CD8-positive, alpha-beta memory T cell (primary cell): Measurements from ENCODE around the gene KANSL2. TPM values are rescaled to one million over a fixed set of nuclear protein-coding genes. Genes with fewer than 3 reads are reported as not detected.
"Not testable (repeated sequence)": the region's sequence is repeated elsewhere in the genome, so short reads cannot be mapped to it uniquely, and the experiment has no call there.

Experiments
- CTCF ChIA-PET: fragments of 350-600 bp; sonication (Branson Sonifier 250); formaldehyde crosslinking; loops from one replicate; lab custom pipeline; 2021; ENCODE audit warnings: antibody characterized with exemption; lab: Charles Lee
- POLR2A ChIA-PET: fragments of 350-600 bp; sonication (Branson Sonifier 250); formaldehyde crosslinking; loops from one replicate; lab custom pipeline; 2021; ENCODE audit warnings: antibody characterized with exemption; lab: Charles Lee
- DNase-seq, 5 donors: peaks; one replicate each; pipeline versions ENCODE4 v3.0.0 to v3.0.0-alpha.2; 2020 to 2022; ENCODE audit warnings: mixed read lengths in 1 of 5
- H3K27ac ChIP-seq: one replicate; pipeline ENCODE4 v1.7.0; 2013; ENCODE audit warnings: low read depth, mild to moderate bottlenecking, low read length, moderate library complexity
- H3K27me3 ChIP-seq: 2 replicates; pipeline ENCODE4 v1.7.0; 2013; ENCODE audit warnings: low read length, mild to moderate bottlenecking; ENCODE audit not compliant: insufficient read depth, poor library complexity, severe bottlenecking
- H3K36me3 ChIP-seq: 2 replicates; pipeline ENCODE4 v1.7.0; 2013; ENCODE audit warnings: mild to moderate bottlenecking, low read length, moderate library complexity; ENCODE audit not compliant: insufficient read depth
- H3K4me1 ChIP-seq: 2 replicates; pipeline ENCODE4 v1.7.0; 2013; ENCODE audit warnings: mild to moderate bottlenecking, low read length, moderate library complexity; ENCODE audit not compliant: insufficient read depth
- H3K4me3 ChIP-seq: 2 replicates; pipeline ENCODE4 v1.7.0; 2013; ENCODE audit warnings: mild to moderate bottlenecking, low read length
- H3K9me3 ChIP-seq: 2 replicates; pipeline ENCODE4 v1.7.0; 2013; ENCODE audit warnings: mild to moderate bottlenecking, low read length
- H3K27ac Mint-ChIP-seq, 8 donors: one replicate each; pipeline ENCODE4 v1.8.0; 2020 to 2021; ENCODE audit warnings: mixed read lengths in 8 of 8, mild to moderate bottlenecking in 6 of 8, inconsistent platforms in 3 of 8, moderate library complexity in 3 of 8
- H3K27me3 Mint-ChIP-seq, 2 donors: one replicate each; pipeline ENCODE4 v1.8.0; 2020 to 2021; ENCODE audit warnings: mixed read lengths in 2 of 2, mild to moderate bottlenecking in 1 of 2, moderate library complexity in 1 of 2
- H3K36me3 Mint-ChIP-seq, 3 donors: one replicate each; pipeline ENCODE4 v1.8.0; 2020 to 2021; ENCODE audit warnings: mixed read lengths in 3 of 3, inconsistent platforms in 1 of 3, mild to moderate bottlenecking in 1 of 3
- H3K4me1 Mint-ChIP-seq, 3 donors: one replicate each; pipeline ENCODE4 v1.8.0; 2020 to 2021; ENCODE audit warnings: mixed read lengths in 3 of 3, inconsistent platforms in 1 of 3, mild to moderate bottlenecking in 1 of 3
- H3K4me3 Mint-ChIP-seq, 7 donors: one replicate each; pipeline ENCODE4 v1.8.0; 2020 to 2021; ENCODE audit warnings: mixed read lengths in 7 of 7, mild to moderate bottlenecking in 6 of 7, moderate library complexity in 4 of 7, inconsistent platforms in 2 of 7
- H3K9me3 Mint-ChIP-seq, 5 donors: one replicate each; pipeline ENCODE4 v1.8.0; 2020 to 2022; ENCODE audit warnings: mixed read lengths in 5 of 5, mild to moderate bottlenecking in 3 of 5, moderate library complexity in 2 of 5, inconsistent platforms in 1 of 5
- polyA plus RNA-seq: library from polyadenylated mRNA; unstranded; fragments of 300-500 nt; fragmentation: Illumina TruSeq; gene quantifications from one replicate; pipeline ENCODE4 v1.2.3, GENCODE V29; 2021
- total RNA-seq, 2 experiments: library from RNA; stranded (reverse); gene quantifications; one replicate each; pipeline ENCODE4 v1.2.3, GENCODE V29; 2021

Gene KANSL2
- 10 to 100 TPM; 58.7 to 60.3 TPM for total RNA-seq
- 34.3 TPM for polyA plus RNA-seq

DNA sequence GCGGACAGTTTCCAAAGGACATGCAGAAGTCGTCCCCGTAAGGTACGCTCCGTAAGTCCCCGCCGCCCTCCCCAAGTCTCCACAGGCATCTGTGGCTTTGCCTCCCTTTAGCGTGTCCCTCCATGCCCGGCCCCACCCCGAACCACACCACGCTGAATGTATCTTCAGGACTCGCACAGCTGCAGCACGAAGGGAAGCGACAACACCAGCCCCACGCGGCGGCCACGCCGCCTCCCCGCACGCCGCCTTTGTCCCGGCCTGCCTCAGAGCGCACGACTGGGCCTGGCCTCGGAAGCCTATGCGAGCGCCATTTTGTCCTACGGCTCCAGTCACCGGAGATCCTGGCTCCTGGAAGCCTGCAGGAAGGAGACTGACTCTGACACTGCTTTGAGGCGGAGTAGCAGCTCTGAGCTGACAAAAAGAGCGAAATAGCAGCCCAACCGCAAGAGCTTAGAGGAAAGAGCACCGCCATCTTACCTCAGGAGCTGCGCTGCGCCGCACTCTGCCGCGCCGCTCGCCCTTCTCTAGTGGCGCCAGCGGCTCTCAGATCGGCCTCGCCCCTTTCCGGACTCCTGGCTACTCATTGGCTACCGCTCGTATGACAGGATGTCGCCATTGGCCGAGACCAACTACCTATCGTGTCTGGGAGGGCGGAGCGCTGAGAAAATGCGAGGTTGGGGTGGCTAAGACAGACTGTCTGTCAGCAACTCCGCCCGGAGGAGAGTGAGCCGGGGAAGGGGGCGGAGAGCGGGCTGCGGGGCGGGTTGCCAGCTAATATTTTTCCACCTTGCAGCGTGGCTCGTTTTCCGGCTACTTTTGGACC, at the start of gene KANSL2:
Gene KANSL2 (minus strand): TSS at position 529 of the 823 bp plus-strand sequence. CDS start 606 bp downstream, outside the sequence.
- H3K4me3 ChIP-seq = peak within 1 kb of the TSS; percentile 99
- Mint-ChIP-seq H3K4me1 (peaks cover 46 to 58% (median 57%) of the 10 kb centered on the region in 3 donors), H3K4me3 (peak within 1 kb of the TSS; percentile 97 to 99 (median 98)), H3K9me3 (no peaks in the 10 kb centered on the region), H3K36me3 (peaks cover 0 to 45% (median 13%) of the 10 kb centered on the region in 3 donors), H3K27ac (peak within 1 kb of the TSS; percentile 95 to 99 (median 98)), H3K27me3 (no peaks in the 10 kb centered on the region)
- no peaks in the 10 kb centered on the region for H3K27me3 ChIP-seq
- no peaks in the 10 kb centered on the region for H3K9me3 ChIP-seq
- CTCF ChIA-PET = interaction anchor here (1.0 to 1.3 kb wide), 4 partner anchors 9 to 133 kb away, joined by 3 to 6 read pairs (median 3); no protein-coding TSS in a partner anchor
- peaks cover 36% of the 10 kb centered on the region for H3K4me1 ChIP-seq
- H3K27ac ChIP-seq = peak within 1 kb of the TSS; percentile 96
- peak; percentile 95 to 98 (median 96) for DNase-seq
- peaks cover 13% of the 10 kb centered on the region for H3K36me3 ChIP-seq
- POLR2A ChIA-PET = interaction anchor here (0.5 to 2.0 kb wide), 6 partner anchors 18 to 1485 kb away, joined by 3 to 11 read pairs (median 4); partner anchors contain the start of genes CCNT1, PRPF40B and TUBA1A

DNA sequence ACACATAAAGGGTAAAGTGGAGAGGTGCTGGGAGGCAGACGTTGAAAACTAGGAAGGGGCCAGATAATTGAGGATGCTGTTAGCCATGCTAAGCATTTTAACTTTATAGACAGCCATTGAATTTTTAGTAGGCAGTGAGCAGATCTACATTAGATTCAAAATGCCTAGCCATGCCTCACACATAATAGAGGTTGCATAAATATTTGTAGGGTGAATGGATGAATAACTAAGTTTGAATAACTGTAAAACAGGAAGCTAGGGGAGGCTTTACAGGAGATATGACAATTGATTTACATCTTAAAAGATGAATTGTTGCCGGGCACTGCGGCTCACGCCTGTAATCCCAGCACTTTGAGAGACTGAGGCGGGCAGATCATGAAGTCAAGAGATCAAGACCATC, 46.8 kb upstream of the KANSL2 start:
- peaks cover 6 to 11% of the 10 kb centered on the region in 2 donors for H3K27me3 Mint-ChIP-seq

GRCh38 chr12:48720737-48721136, 38.7 kb upstream of the KANSL2 start:
- H3K4me1 ChIP-seq, H3K27ac ChIP-seq, H3K27me3 Mint-ChIP-seq, POLR2A ChIA-PET, H3K36me3 ChIP-seq, H3K27me3 ChIP-seq, CTCF ChIA-PET, H3K9me3 ChIP-seq, DNase-seq, H3K4me3 ChIP-seq: not testable (repeated sequence)
- Mint-ChIP-seq H3K4me3 (peak overlapping the region in 1 of 7 donors; percentile 4), H3K4me1 (peaks cover 13 to 17% (median 17%) of the 10 kb centered on the region in 3 donors), H3K9me3 (peaks cover 0 to 20% (median 13%) of the 10 kb centered on the region in 5 donors), H3K27ac (peak overlapping the region in 1 of 8 donors; percentile 8), H3K36me3 (peaks cover 0 to 17% (median 14%) of the 10 kb centered on the region in 3 donors)

More for the DNA sequence above, 46.8 kb upstream of the KANSL2 start:
- ChIA-PET CTCF (no interaction called here), POLR2A (no interaction called here)
- H3K36me3 Mint-ChIP-seq = no peaks in the 10 kb centered on the region
- H3K4me3 Mint-ChIP-seq = no peak overlapping the region
- no peaks in the 10 kb centered on the region for H3K9me3 ChIP-seq
- no peaks in the 10 kb centered on the region for H3K36me3 ChIP-seq
- DNase-seq = no peak
- H3K4me1 ChIP-seq = no peaks in the 10 kb centered on the region
- no peaks in the 10 kb centered on the region for H3K9me3 Mint-ChIP-seq
- H3K4me3 ChIP-seq = no peak overlapping the region
- no peaks in the 10 kb centered on the region for H3K4me1 Mint-ChIP-seq
- peak overlapping the region in 1 of 8 donors; percentile 15 for H3K27ac Mint-ChIP-seq
- H3K27me3 ChIP-seq = no peaks in the 10 kb centered on the region
- no peak overlapping the region for H3K27ac ChIP-seq

- POLR2A ChIA-PET, H3K27ac Mint-ChIP-seq, H3K27me3 ChIP-seq, H3K4me3 ChIP-seq, CTCF ChIA-PET, H3K36me3 ChIP-seq, H3K27ac ChIP-seq, H3K27me3 Mint-ChIP-seq, DNase-seq, H3K9me3 ChIP-seq, H3K4me1 ChIP-seq: not testable (repeated sequence)
- H3K4me3 Mint-ChIP-seq = peak overlapping the region in 1 of 7 donors; percentile 30
- peaks cover 0 to 20% (median 13%) of the 10 kb centered on the region in 5 donors for H3K9me3 Mint-ChIP-seq
- H3K36me3 Mint-ChIP-seq = peaks cover 0 to 17% (median 15%) of the 10 kb centered on the region in 3 donors
- H3K4me1 Mint-ChIP-seq = peaks cover 16 to 22% (median 22%) of the 10 kb centered on the region in 3 donors
Observed at GRCh38 chr12:48720171-48720570, 38.1 kb upstream of the KANSL2 start.

DNA sequence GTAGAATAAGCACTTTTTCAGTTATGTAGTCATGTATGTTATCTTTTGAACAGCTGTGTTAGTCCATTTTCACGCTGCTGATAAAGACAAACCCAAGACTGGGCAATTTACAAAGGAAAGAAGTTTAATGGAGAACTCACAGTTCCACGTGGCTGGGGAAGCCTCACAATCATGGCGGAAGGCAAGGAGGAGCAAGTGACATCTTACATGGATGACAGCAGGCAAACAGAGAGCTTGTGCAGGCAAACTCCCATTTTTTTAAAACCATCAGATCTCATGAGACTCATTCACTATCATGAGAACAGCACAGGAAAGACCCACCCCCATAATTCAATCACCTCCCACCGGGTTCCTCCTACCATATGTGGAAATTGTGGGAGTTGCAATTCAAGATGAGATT, 37.0 kb upstream of the KANSL2 start:
- Mint-ChIP-seq H3K27ac (peak overlapping the region in 4 of 8 donors; percentile 29 to 85 (median 34)), H3K4me1 (peaks cover 28 to 34% (median 34%) of the 10 kb centered on the region in 3 donors), H3K4me3 (peak overlapping the region in 1 of 7 donors; percentile 30), H3K9me3 (peaks cover 0 to 20% (median 13%) of the 10 kb centered on the region in 5 donors), H3K36me3 (peaks cover 2 to 27% (median 17%) of the 10 kb centered on the region in 3 donors)
- CTCF ChIA-PET, H3K4me3 ChIP-seq, H3K27ac ChIP-seq, DNase-seq, H3K27me3 Mint-ChIP-seq, H3K9me3 ChIP-seq, H3K36me3 ChIP-seq, H3K27me3 ChIP-seq: not testable (repeated sequence)
- H3K4me1 ChIP-seq = peaks cover 21% of the 10 kb centered on the region
- POLR2A ChIA-PET = interaction anchor here (0.6 kb wide), 1 partner anchor 18 kb away, joined by 3 read pairs; no protein-coding TSS in a partner anchor

DNA sequence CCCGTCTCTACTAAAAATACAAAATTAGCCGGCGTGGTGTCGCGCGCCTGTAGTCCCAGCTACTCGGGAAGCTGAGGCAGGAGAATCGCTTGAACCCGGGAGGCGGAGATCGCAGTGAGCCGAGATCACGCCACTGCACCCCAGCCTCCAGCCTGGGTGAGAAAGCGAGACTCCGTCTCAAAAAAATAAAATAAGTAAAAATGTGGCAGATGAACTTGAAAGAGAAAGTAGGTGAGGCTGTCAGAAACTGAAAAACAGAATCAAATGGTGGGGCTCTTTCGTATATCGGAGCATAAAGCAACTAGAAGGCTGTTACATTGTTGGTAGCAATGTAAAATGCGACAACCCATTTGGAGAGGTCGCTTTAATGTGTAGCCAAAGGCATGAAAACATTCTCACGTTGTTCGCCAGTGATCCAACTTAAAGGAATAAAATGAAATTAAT, 35.2 kb upstream of the KANSL2 start:
- POLR2A ChIA-PET = interaction anchor here (0.7 to 1.5 kb wide), 2 partner anchors 23 to 35 kb away, joined by 6 to 11 read pairs; partner anchors contain the start of gene KANSL2
- no peak for DNase-seq
- H3K4me1 ChIP-seq = peaks cover 30% of the 10 kb centered on the region
- peak overlapping the region; percentile 96 for H3K27ac ChIP-seq
- H3K9me3 Mint-ChIP-seq = peaks cover 0 to 20% (median 13%) of the 10 kb centered on the region in 5 donors
- no peaks in the 10 kb centered on the region for H3K9me3 ChIP-seq
- H3K27me3 ChIP-seq = no peaks in the 10 kb centered on the region
- H3K36me3 ChIP-seq = peaks cover 15% of the 10 kb centered on the region
- peak overlapping the region; percentile 67 for H3K4me3 ChIP-seq
- peak overlapping the region; percentile 90 to 97 (median 93) for H3K4me3 Mint-ChIP-seq
- CTCF ChIA-PET = interaction anchor here (1.0 kb wide), 1 partner anchor 97 kb away, joined by 6 read pairs; no protein-coding TSS in a partner anchor
- no peaks in the 10 kb centered on the region for H3K27me3 Mint-ChIP-seq
- H3K36me3 Mint-ChIP-seq = peaks cover 10 to 42% (median 20%) of the 10 kb centered on the region in 3 donors
- H3K4me1 Mint-ChIP-seq = peaks cover 38 to 48% (median 47%) of the 10 kb centered on the region in 3 donors
- peak overlapping the region; percentile 91 to 100 (median 99) for H3K27ac Mint-ChIP-seq

GRCh38 chr12:48716493-48717251, 34.6 kb upstream of the KANSL2 start, which contains the start of gene CCNT1:
CCNT1 (minus strand) TSS chr12:48716707; CDS start chr12:48716675, 32 bp downstream.
- H3K27me3 Mint-ChIP-seq = no peaks in the 10 kb centered on the region
- POLR2A ChIA-PET = interaction anchor here (0.9 to 1.5 kb wide), 2 partner anchors 9 to 34 kb away, joined by 4 to 11 read pairs; partner anchors contain the start of gene KANSL2
- peaks cover 15% of the 10 kb centered on the region for H3K36me3 ChIP-seq
- H3K27ac Mint-ChIP-seq = peak within 1 kb of the TSS; percentile 91 to 100 (median 99)
- peaks cover 41 to 52% (median 47%) of the 10 kb centered on the region in 3 donors for H3K4me1 Mint-ChIP-seq
- H3K27me3 ChIP-seq = no peaks in the 10 kb centered on the region
- H3K4me3 ChIP-seq = peak within 1 kb of the TSS; percentile 91
- H3K4me3 Mint-ChIP-seq = peak within 1 kb of the TSS; percentile 90 to 97 (median 93)
- H3K27ac ChIP-seq = peak within 1 kb of the TSS; percentile 96
- DNase-seq = peak; percentile 95 to 100 (median 99)
- no peaks in the 10 kb centered on the region for H3K9me3 ChIP-seq
- peaks cover 30% of the 10 kb centered on the region for H3K4me1 ChIP-seq
- peaks cover 10 to 46% (median 20%) of the 10 kb centered on the region in 3 donors for H3K36me3 Mint-ChIP-seq
- CTCF ChIA-PET = interaction anchor here (0.8 to 1.3 kb wide), 3 partner anchors 34 to 98 kb away, joined by 3 to 6 read pairs (median 4); partner anchors contain the start of gene KANSL2
- peaks cover 0 to 20% (median 13%) of the 10 kb centered on the region in 5 donors for H3K9me3 Mint-ChIP-seq
